Stimulated activated CD4-positive, alpha-beta T cell treated with anti-CD3 and anti-CD28 coated beads, Interleukin-12 subunit alpha, Interleukin-12 subunit beta, amount 100 ng/mL, for 48 hours (primary cell): ENCODE measurements around the gene DDX47.
"Not testable (repeated sequence)": the region's sequence is repeated elsewhere in the genome, so short reads cannot be mapped to it uniquely, and the experiment has no call there.

Experiments
- DNase-seq, 3 donors: peaks; one replicate each; pipeline ENCODE4 v3.0.0-alpha.2; 2020; ENCODE audit warnings: low read depth in 2 of 3, low spot score in 1 of 3

Gene DDX47

DNA sequence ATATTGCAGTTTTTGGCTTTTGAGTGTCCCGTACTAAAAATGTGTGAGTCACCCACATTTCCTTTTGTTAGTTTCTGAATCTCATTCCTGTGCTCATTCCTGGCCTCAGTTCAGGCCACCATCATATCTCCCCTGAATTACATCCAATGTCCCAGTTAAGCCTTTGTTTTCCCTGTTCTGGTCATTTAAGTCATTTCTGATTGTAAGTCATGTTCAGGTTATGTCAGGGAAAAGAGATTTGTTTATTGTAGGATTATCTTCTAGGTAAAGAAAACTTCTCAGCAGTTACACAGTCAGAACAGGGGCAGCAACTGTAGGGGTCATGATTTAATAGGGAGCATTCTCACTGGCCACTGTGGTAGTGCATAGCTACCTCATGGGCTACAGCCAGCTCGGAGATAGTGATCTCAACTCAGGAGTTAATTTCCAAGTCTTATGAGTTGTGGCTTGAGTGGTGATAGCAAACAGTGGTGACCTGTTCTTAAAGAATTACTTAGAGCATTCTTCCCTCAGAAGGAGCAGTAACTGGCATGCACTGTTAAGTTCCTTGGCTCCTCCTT, 6.7 kb downstream of the DDX47 start:
- DNase-seq, result no peak

DNA sequence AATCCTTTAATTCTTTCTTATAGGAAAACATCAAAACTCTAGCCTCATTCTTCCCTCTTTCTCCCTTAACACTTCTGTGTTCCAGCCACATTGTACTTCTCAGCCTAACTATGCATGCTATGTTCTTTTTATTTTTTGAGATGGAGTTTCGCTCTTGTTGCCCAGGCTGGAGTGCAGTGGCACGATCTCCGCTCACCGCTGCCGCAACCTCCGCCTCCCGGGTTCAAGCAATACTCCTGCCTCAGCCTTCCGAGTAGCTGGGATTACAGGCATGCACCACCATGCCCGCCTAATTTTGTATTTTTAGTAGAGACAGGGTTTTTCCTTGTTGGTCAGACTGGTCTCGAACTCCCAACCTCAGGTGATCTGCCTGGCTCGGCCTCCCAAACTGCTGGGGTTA, 7.2 kb downstream of the DDX47 start:
- not testable (repeated sequence) for DNase-seq

DNA sequence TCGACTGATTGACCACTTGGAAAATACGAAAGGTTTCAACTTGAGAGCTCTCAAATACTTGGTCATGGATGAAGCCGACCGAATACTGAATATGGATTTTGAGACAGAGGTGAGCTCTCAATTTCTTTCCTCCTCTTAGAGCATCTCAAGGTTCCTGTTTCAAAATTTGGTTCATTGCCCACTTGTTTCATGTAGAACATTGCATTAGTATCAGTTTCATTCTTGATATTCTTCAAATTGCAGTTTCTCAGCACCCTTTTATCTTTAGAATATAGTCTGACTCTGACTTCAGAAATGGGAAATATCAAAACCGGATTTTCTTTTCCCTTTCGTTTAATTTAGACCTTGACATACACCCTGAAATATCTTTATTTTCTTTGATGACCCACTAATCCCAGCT, 8.8 kb downstream of the DDX47 start:
- no peak for DNase-seq

DNA sequence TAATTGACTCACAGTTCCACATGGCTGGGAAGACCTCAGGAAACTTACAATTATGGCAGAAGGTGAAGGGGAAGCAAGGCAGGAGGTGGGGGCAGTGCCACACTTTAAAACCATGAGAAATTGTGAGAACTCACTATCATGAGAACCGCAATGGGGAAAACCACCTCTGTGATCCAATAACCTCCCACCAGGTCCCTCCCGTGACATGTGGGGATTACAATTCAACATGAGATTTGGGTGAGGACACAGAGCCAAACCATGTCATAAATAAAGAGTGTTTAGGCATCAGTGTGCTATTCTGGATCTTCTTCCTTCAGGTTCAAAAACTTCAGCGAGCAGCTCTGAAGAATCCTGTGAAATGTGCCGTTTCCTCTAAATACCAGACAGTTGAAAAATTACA, 9.7 kb downstream of the DDX47 start:
- no peak for DNase-seq

DNA sequence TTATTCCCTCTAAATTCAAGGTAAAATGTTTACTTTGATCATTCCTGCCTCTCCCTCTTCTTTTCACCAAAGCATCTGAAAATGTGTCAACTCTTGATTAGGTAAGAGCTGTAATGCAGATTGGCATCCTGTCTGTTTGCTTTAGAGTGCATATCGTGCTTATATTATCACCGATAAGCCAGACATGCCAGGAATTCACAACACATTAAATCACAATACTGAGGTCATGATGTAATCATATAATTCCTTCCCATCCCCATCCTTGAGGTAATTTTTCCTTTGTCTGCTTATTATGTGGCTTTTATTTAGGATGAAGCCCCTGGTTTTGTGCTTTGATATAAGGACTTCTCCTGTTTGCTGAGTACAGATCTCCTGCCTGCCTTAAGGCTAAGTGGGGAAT, 10.2 kb downstream of the DDX47 start:
- DNase-seq, result no peak

DNA sequence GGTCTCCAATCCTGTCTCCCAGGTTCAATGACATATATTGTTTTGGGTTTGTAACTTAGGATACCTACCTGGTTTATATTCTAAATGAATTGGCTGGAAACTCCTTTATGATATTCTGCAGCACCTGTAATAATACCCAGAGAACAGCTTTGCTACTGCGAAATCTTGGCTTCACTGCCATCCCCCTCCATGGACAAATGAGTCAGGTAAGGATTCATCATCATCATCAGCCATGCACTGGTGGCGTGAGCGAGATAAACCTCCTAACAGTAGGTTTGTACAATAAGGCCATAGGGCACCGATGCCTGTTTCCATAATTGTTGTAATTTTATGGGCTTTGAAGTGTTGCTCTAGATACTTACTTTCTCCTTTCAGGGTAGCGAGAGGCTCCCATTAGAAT, 10.7 kb downstream of the DDX47 start:
- DNase-seq, result no peak

DNA sequence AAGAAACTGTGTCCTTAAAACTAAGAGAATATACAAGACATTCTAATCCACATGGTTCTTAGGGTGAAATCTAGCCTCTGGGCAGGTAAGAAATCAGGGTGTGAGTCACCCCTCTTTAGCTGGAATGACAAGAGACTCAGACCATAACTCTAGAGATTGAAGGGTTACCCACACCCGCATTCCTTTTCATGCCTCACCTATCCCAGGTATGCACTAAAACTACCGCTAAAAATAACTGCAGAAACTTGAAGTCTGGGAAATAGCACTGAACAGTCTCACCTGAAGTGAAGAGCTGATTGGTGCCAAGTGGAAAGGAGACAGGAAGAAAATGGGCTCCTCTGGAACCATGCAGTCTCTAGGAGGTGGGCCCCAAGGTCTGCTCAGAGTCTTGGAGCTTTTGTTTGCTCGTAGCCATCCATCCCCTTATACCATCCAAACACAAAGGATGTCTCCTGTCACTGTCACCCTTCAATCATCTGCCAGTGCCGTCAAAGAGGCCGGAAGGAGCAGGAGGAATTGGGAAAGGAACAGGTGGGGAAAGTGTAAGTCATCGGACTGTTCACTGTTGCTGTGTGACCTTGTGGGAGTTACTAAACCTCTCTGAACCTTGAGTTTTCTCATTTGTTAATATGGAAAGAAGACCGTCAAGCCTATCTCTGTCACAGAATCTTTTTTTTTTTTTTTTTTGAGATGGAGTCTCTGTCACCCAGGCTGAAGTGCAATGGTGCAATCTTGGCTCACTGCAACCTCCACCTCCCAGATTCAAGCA, 22.4 kb downstream of the DDX47 start:
- no peak for DNase-seq

DNA sequence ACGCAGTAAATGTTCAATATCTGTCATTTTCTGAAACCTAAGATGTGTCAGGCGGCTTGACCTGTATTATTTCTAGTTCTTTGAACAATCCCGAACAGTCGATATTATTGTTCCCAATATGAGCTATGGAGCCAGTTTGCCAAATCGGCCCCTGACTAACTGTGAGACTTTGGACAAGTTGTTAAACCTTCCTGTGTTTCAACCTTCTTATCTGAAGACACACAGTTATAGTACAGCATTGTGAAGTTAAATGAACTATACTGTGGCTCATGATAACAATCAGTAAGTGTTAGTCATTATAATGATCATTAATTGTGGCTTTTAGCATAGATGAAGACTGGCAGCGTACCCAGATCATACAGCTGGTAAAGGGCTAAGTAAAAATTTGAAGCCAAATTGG, 23.4 kb downstream of the DDX47 start:
- DNase-seq, result no peak

DNA sequence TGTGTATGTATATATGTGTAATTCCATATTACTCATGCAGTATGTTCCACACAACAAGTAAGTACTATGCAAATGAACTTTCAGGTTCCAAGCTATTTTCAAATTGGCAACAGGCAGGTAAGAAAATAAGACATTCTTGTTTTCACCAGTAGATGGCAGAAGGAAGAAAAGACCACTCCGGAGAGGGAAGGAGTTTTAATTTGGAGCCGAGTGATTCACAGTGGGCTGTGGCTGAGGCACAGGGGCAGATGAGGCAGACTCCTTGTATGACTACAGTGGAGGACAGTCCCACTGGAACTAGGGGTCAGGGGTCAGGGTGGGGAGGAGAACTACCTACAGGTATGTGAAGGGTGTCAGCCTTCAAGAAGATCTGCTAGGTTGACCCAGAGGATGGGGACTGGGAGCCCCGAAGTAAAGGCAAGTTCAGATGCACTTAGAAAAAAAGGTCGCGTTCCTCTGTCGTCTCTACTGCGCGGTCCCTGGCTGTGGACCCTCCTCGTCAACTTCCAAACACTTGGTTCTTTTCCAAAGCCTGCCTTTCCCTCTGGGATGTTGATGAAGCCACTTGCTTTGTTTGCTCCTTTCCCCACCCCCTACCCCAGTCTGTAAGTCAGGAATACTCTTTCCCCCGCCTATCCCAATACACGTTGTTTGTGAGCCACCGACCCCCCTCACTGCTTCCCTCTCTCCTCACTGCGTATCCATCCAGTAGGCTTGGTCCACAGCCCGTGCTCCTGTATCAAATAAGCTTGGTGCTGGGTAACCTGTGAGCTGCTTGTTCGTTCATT, 24.1 kb downstream of the DDX47 start:
- DNase-seq, result peak; percentile 30 to 49 (median 42)

DNA sequence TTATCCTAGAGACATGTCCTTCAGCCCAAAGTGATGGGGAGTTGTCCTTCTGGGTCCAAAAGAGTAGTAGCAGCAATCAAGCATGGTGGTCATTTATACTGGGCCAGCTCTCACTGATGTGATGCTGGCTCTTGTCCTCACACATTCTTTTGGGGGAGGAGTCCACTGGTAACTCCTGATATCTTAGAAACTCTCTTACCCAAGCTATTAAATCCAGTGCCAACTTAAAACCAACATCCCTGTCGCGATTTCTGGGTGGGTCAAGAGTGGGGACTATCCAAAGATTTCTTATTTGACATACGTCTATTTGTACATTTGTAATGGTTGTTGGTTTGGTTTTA, 24.6 kb downstream of the DDX47 start:
- DNase-seq, result no peak

DNA sequence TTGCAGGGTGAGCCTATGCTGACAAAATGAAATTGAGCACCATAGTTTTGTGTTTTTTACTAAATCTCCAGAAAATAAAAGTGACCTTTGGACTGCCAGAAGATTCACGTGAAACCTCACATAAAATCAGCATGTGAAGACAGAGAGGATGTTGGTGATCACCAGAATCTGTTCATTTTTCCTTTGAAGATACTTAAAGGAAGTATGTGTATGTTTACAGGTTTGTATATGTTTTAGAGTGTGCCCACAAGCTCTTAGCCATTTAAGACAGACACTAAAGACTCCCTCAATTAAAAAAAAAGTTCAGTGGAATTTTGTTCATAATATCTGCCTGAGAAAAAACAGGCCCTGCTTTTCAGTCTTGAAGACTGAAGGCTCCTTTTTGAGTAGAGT, 25.9 kb downstream of the DDX47 start:
- no peak for DNase-seq

DNA sequence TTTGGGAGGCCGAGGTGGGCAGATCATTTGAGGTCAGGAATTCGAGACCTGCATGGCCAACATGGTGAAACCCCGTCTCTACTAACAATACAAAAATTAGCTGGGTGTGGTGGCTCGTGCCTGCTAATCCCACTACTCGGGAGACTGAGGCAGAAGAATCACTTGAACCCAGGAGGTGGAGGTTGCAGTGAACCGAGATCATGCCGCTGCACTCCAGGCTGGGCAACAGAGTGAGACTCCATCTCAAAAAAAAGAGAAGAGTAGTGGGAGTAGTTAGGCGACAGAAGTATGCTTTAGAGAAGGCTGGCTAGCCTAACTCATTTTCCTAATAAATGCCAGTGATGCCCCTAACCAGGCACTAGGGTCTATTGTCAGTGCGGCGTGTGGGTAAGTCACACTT, 26.3 kb downstream of the DDX47 start:
- DNase-seq, result not testable (repeated sequence)

DNA sequence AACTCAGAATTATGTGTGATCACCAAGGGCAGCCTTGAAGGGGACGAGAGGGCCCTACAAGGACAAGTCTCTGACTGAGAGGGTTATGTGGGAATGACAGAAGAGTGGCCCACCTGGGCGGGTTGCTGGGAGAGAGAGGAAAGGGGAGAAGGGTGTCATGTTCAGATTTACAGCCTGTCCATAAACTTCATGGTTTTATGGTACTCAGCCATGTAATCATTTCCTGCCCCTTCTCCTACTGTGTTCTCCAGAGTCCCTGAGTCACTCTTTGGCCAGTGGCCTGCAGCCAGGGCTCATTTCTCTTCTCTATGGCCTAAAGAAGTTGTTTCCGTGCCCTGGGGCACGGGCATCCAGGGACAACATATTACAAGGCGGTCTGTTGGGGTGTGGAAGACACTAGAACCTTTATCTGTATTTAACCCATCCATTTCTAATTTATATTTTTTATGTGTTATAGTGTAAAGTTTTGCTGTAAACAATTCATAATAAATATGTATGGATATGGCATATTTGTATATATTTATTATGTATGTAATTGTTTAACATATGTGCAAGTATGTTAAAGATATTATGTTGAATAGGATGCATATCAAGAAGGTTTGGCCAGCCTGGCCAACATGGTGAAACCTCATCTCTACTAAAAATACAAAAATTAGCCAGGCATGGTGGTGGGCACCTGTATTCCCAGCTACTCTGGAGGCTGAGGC, 26.9 kb downstream of the DDX47 start:
- no peak for DNase-seq

DNA sequence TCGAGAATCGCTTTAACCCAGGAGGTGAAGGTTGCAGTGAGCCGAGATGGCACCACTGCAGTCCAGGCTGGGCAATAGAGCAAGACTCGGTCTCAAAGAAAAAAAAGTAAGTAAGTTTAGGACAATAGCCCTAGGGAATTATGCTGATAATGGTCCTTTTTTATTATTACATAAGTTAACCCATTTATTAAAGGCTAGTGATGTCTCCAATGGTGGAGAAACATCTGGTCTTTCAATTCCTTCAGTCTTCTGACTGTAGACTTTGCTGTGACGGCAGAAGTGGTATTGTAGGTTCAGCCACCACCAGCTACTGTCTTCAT, 27.4 kb downstream of the DDX47 start:
- no peak for DNase-seq

DNA sequence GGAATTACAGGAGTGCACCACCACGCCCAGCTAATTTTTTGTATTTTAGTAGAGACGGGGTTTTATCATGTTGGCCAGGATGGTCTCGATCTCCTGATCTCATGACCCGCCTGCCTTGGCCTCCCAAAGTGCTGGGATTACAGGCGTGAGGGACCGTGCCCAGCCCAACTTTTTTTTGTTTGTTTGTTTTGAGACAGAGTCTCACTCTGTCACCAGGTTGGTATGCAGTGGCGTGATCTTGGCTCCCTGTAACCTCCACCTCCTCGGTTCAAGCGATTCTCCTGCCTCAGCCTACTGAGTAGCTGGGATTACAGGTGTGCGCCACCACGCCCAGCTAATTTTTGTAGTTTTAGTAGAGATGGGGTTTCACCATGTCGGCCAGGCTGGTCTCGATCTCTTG, 28.3 kb downstream of the DDX47 start:
- DNase-seq, result not testable (repeated sequence)

DNA sequence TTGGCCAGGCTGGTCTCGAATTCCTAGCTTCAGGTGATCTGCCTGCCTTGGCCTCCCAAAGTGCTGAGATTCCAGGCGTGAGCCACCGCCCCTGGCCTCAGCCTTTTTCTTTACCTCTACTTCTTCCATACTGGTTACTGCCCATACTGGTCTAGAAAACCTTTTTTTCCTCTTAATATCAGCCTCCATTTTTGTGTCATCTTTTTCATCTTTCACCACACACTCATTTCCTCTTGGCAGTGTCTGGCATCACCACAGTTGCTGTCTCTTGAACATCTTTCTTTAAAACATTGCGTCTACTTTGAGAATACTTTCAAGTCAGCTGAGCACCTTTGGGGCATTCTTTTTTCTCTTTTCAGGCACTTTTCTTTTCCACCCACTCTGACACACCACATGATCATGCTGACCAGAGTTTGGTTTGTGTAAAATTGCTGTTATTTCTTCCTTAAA, 32.7 kb downstream of the DDX47 start:
- no peak for DNase-seq

DNA sequence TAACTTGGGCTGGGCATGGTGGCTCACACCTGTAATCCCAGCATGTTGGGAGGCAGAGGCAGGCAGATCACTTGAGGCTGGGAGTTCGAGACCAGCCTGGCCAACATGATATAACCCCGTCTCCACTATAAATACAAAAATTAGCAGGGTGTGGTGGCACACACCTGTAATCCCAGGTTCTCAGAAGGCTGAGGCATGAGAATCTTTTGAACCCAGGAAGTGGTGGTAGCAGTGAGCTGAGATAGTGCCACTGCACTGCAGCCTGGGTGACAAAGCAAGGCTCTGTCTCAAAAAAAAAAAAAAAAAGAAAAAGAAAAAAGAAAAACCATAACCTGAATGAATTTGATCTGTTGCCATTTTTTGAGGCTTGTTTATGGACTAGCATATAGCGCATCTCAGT, 33.6 kb downstream of the DDX47 start:
- DNase-seq, result not testable (repeated sequence)

DNA sequence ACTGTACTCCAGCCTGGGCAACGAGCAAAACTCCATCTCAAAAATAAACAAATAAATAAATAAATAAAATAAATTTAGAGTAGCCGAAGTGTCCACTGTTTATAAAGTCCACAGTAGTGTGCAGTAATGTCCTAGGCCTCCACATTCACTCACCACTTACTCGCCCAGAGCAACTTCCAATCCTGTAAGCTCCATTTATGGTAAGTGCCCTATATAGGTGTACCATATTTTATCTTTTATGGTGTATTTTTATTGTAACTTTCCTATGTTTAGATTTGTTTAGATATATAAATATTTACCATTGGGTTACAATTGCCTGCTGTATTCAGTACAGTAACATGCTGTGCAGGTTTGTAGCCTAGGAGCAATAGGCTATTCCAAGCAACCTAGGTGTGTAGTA, 40.3 kb downstream of the DDX47 start:
- no peak for DNase-seq

DNA sequence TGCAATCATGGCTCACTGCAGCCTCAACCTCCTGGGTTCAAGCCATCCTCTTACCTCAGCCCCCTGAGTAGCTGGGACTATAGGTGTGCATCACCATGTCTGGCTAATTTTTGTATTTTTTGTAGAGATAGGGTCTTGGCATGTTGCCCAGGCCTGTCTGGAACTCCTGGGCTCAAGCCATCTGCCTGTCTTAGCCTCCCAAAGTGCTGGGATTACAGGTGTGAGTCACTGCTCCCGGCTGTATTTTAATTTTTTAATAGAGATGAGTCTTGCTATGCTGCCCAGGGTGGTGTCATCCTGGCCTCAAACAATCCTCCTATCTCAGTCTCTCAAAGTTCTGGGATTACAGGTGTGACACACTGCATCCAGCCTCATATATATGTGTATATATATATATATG, 46.5 kb downstream of the DDX47 start:
- no peak for DNase-seq

DNA sequence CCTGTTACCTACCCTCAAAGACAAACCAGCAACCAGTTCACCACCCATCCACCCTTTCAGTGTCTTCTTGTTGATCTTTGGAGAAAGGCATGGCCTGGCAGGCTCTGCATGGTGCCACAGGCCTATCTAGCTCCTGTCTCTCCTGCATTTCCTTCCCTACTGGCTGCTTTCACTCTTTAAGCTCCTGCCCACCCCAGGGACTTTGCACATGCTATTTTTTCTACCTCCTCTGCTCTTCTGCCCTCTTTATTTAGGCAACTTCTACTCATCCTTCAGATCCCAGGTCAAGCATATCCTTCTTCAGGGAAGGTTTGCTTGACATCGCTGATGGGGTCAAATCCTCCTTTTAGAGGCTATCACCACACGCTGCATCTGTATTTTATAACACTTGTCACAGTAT, 51.1 kb downstream of the DDX47 start:
- no peak for DNase-seq

DNA sequence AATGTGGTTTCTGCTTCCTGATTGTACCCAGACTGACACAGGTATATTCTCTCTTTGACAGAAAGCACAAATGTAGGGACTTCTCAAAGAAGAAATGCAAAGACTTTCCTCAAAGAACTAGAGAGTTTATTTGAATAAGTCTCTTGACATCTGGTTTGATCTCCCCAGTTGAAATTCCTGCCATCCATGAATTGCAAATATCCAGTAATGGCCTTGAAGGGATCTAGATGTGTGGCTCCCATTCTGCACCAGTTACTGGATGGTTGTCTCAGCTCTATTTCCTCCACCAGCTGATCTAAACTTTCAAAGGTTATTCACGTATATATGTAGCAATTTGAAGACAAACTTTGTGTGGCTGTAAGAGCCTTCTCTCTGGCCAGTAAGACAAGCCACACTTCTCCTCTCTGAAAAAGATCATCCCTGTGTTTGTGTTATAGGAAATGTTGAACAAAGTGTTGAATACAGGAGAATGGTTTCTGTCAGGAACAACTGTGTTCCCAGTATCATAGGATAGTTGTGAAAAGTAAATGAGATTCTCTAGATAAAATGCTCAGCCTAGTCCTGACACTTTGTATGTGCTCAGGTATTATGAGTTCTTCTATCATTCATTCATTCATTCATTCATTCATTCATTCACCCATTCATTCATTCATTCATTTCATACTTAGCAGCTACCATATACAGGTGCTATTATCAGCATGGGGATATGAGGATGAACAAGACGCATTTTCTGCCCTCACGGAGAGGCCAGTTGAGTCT, 55.5 kb downstream of the DDX47 start:
- no peak for DNase-seq
